CD14-positive monocyte (primary cell): Measurements from ENCODE around the gene MSI2. TPM values are rescaled to one million over a fixed set of nuclear protein-coding genes. Genes with fewer than 3 reads are reported as not detected.

Experiments
- DNase-seq, 3 donors: peaks; one replicate each; pipeline ENCODE4 v3.0.0-alpha.2; 2011 to 2022
- H2AFZ ChIP-seq: 2 replicates; pipeline ENCODE4 v1.6.0; 2012; ENCODE audit warnings: mild to moderate bottlenecking, low read depth, low read length, inconsistent platforms; ENCODE audit not compliant: insufficient read depth, poor library complexity, severe bottlenecking
- H3K27ac ChIP-seq, 2 donors: 1 replicate in 1 of 2; 2 replicates in 1 of 2; pipeline ENCODE4 v1.5.1; 2012 to 2013; ENCODE audit warnings: low read length in 2 of 2, control low read depth in 1 of 2, inconsistent platforms in 1 of 2, low read depth in 1 of 2, mild to moderate bottlenecking in 1 of 2
- H3K27me3 ChIP-seq, 2 donors: one replicate each; pipeline versions ENCODE4 v1.6.0 to v1.6.1; 2011 to 2013; ENCODE audit warnings: low read length in 2 of 2; ENCODE audit not compliant: control insufficient read depth in 2 of 2, insufficient read depth in 2 of 2
- H3K36me3 ChIP-seq, 2 donors: replicated peaks in 1 of 2; 1 replicate in 1 of 2; 2 replicates in 1 of 2; pipeline versions ENCODE4 v1.5.1 to v1.6.1; 2012 to 2013; ENCODE audit warnings: low read length in 2 of 2, control low read depth in 1 of 2, inconsistent platforms in 1 of 2, mild to moderate bottlenecking in 1 of 2; ENCODE audit not compliant: insufficient read depth in 2 of 2, control insufficient read depth in 1 of 2
- H3K4me1 ChIP-seq, 2 donors: 1 replicate in 1 of 2; 2 replicates in 1 of 2; pipeline versions ENCODE4 v1.5.1 to v1.6.1; 2012 to 2013; ENCODE audit warnings: low read length in 2 of 2, control low read depth in 1 of 2, inconsistent platforms in 1 of 2, mild to moderate bottlenecking in 1 of 2, moderate library complexity in 1 of 2; ENCODE audit not compliant: insufficient read depth in 2 of 2, control insufficient read depth in 1 of 2
- H3K4me2 ChIP-seq: replicated peaks from 2 replicates; pipeline ENCODE3; 2012; ENCODE audit warnings: low read length, moderate library complexity, mild to moderate bottlenecking; ENCODE audit not compliant: poor library complexity, severe bottlenecking; ENCODE audit errors: extremely low read depth
- H3K4me3 ChIP-seq, 3 experiments: fragments of 200-600 bp in 1 of 3; sonication (generic) in 1 of 3; replicated peaks in 1 of 3; 1 replicate in 2 of 3; 2 replicates in 1 of 3; pipeline ENCODE4 v1.5.1; 2011 to 2013; ENCODE audit warnings: low read length in 3 of 3, mild to moderate bottlenecking in 3 of 3, control low read depth in 2 of 3, low read depth in 2 of 3, inconsistent platforms in 1 of 3, moderate library complexity in 1 of 3
- H3K79me2 ChIP-seq: 2 replicates; pipeline ENCODE4 v1.6.0; 2012; ENCODE audit warnings: mild to moderate bottlenecking, control low read depth, inconsistent platforms, low read length, moderate library complexity; ENCODE audit not compliant: insufficient read depth
- H3K9ac ChIP-seq: 2 replicates; pipeline ENCODE4 v1.6.0; 2017; ENCODE audit warnings: low read length, mild to moderate bottlenecking; ENCODE audit not compliant: insufficient read depth, poor library complexity, severe bottlenecking
- H3K9me3 ChIP-seq, 2 donors: replicated peaks in 1 of 2; 1 replicate in 1 of 2; 2 replicates in 1 of 2; pipeline versions ENCODE4 v1.5.1 to v1.6.1; 2012 to 2013; ENCODE audit warnings: low read length in 2 of 2, control low read depth in 1 of 2; ENCODE audit not compliant: control insufficient read depth in 1 of 2, insufficient read depth in 1 of 2
- H4K20me1 ChIP-seq: 2 replicates; pipeline ENCODE4 v1.6.0; 2012; ENCODE audit warnings: mild to moderate bottlenecking, low read length, control low read depth, moderate library complexity; ENCODE audit not compliant: insufficient read depth
- H3K27ac Mint-ChIP-seq, 7 donors: one replicate each; pipeline ENCODE4 v1.8.0; 2020; ENCODE audit warnings: mild to moderate bottlenecking in 7 of 7, mixed read lengths in 7 of 7, moderate library complexity in 6 of 7, inconsistent platforms in 2 of 7
- H3K27me3 Mint-ChIP-seq, 3 donors: one replicate each; pipeline ENCODE4 v1.8.0; 2021 to 2022; ENCODE audit warnings: low read depth in 3 of 3, mild to moderate bottlenecking in 3 of 3, mixed read lengths in 3 of 3, moderate library complexity in 3 of 3, inconsistent platforms in 1 of 3
- H3K36me3 Mint-ChIP-seq, 2 donors: one replicate each; pipeline ENCODE4 v1.8.0; 2020; ENCODE audit warnings: mixed read lengths in 2 of 2, inconsistent platforms in 1 of 2, mild to moderate bottlenecking in 1 of 2
- H3K4me1 Mint-ChIP-seq: one replicate; pipeline ENCODE4 v1.8.0; 2020; ENCODE audit warnings: mild to moderate bottlenecking, mixed read lengths
- H3K4me3 Mint-ChIP-seq, 2 donors: one replicate each; pipeline ENCODE4 v1.8.0; 2020; ENCODE audit warnings: mild to moderate bottlenecking in 2 of 2, mixed read lengths in 2 of 2, moderate library complexity in 1 of 2
- H3K9me3 Mint-ChIP-seq, 7 donors: one replicate each; pipeline ENCODE4 v1.8.0; 2020 to 2022; ENCODE audit warnings: mixed read lengths in 7 of 7, mild to moderate bottlenecking in 6 of 7, moderate library complexity in 6 of 7, inconsistent platforms in 2 of 7
- WGBS: methylation state at CpG from one replicate; pipeline ENCODE4 v1.1.5; 2013; ENCODE audit warnings: missing lambda C conversion rate; ENCODE audit not compliant: insufficient coverage; 5-methylcytosine and 5-hydroxymethylcytosine counted together
- intact Hi-C, 2 donors: fragments of 100-400 bp; cut with micrococcal nuclease; formaldehyde crosslinking; loops; one replicate each; pipeline versions ENCODE4 v1.15.0 to v1.15.1; 2023
- polyA plus RNA-seq, 3 donors: library from polyadenylated mRNA; depleted of rRNA in 1 of 3; unstranded in 2 of 3; stranded (reverse) in 1 of 3; fragments of 300-500 nt in 2 of 3; fragments of >200 nt in 1 of 3; fragmentation: Illumina TruSeq in 2 of 3; gene quantifications; 1 replicate in 2 of 3; 2 replicates in 1 of 3; pipeline ENCODE4 v1.2.3, GENCODE V29; 2012 to 2021
- TF ChIP-seq, protein P1 (sequence below): fragments of 200-600 bp; IDR thresholded peaks from one replicate; pipeline ENCODE4 v1.8.0; 2022; ENCODE audit warnings: antibody characterized with exemption, mild to moderate bottlenecking

The MSI2 gene
- polyA plus RNA-seq, 3 donors = 0.20 to 6.6 (median 0.37) TPM

DNA sequence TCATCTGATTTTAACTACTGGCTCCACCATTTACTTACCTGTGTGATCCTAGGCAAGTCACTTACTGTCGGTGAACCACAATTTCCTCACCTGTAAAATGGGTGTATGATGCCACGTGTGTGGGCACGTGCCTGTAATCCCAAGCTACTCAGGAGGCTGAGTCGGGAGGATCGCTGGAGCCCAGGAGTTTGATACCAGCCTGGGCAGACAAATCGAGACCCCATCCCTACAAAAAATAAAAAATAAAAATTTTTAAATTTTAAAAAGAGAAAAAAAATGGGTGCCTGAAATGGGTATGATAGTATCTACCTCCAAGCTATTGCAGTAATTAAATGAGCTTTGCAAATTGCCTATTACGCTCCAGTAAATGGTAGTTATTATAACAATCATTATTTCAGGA is 263.5 kb downstream of the MSI2 start:
- Mint-ChIP-seq H3K27ac (no peak overlapping the region), H3K4me1 (peaks cover 8% of the 10 kb centered on the region), H3K27me3 (peaks cover 0 to 2% (median 0%) of the 10 kb centered on the region in 3 donors), H3K9me3 (no peaks in the 10 kb centered on the region), H3K36me3 (no peaks in the 10 kb centered on the region), H3K4me3 (no peak overlapping the region)
- WGBS = 83% methylated on average over 1 of the region's 7 CpGs
- no peaks in the 10 kb centered on the region for H3K36me3 ChIP-seq
- no peaks in the 10 kb centered on the region for H4K20me1 ChIP-seq
- no peak overlapping the region for H2AFZ ChIP-seq
- no peaks in the 10 kb centered on the region for H3K9me3 ChIP-seq
- TF ChIP-seq, protein P1, sequence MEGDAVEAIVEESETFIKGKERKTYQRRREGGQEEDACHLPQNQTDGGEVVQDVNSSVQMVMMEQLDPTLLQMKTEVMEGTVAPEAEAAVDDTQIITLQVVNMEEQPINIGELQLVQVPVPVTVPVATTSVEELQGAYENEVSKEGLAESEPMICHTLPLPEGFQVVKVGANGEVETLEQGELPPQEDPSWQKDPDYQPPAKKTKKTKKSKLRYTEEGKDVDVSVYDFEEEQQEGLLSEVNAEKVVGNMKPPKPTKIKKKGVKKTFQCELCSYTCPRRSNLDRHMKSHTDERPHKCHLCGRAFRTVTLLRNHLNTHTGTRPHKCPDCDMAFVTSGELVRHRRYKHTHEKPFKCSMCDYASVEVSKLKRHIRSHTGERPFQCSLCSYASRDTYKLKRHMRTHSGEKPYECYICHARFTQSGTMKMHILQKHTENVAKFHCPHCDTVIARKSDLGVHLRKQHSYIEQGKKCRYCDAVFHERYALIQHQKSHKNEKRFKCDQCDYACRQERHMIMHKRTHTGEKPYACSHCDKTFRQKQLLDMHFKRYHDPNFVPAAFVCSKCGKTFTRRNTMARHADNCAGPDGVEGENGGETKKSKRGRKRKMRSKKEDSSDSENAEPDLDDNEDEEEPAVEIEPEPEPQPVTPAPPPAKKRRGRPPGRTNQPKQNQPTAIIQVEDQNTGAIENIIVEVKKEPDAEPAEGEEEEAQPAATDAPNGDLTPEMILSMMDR = no peak
- DNase-seq = no peak
- no peak overlapping the region for H3K4me2 ChIP-seq
- no peak overlapping the region for H3K4me3 ChIP-seq
- H3K9ac ChIP-seq = no peak overlapping the region
- H3K27ac ChIP-seq = no peak overlapping the region
- no peaks in the 10 kb centered on the region for H3K27me3 ChIP-seq
- no peaks in the 10 kb centered on the region for H3K79me2 ChIP-seq
- intact Hi-C loops = no loop called here
- no peaks in the 10 kb centered on the region for H3K4me1 ChIP-seq

DNA sequence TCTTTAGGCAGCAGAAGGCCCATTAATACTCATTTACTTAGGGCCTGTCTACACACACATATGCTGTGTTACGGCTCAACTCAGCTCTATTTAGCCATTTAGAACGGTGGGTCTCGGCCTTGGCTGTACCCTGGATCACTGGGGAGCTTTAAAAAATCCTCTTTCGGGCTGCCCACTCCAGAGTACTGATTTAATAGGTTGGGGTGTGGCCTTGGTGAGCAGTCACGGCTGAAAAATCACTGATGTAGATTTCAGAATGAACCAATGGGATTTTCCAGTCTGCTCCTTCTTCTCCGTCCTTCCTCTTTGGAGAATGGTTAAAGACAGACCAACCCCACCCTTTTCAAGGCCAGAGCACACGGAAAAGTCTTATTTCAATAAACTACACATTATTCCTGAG is 265.3 kb downstream of the MSI2 start:
- Histone ChIP-seq H3K9ac (no peak overlapping the region), H2AFZ (no peak overlapping the region), H4K20me1 (no peaks in the 10 kb centered on the region), H3K79me2 (no peaks in the 10 kb centered on the region), H3K4me1 (no peaks in the 10 kb centered on the region), H3K4me3 (no peak overlapping the region), H3K9me3 (no peaks in the 10 kb centered on the region), H3K27me3 (no peaks in the 10 kb centered on the region), H3K27ac (no peak overlapping the region), H3K4me2 (no peak overlapping the region), H3K36me3 (no peaks in the 10 kb centered on the region)
- intact Hi-C loops = no loop called here
- no peak for DNase-seq
- Mint-ChIP-seq H3K36me3 (no peaks in the 10 kb centered on the region), H3K9me3 (no peaks in the 10 kb centered on the region), H3K4me1 (peaks cover 10% of the 10 kb centered on the region), H3K27ac (no peak overlapping the region), H3K27me3 (peaks cover 0 to 2% (median 0%) of the 10 kb centered on the region in 3 donors), H3K4me3 (no peak overlapping the region)
- 100% methylated on average over 3 of the region's 7 CpGs for WGBS
- TF ChIP-seq, protein P1 = no peak
